LNCAP (cell line): ENCODE measurements around the gene KCND3.

Experiments used
- TF ChIP-seq, protein P1 (sequence below): fragments of 450-650 bp; IDR thresholded peaks from 2 replicates; pipeline ENCODE4 v1.5.1; 2017; ENCODE audit warnings: mild to moderate bottlenecking

KCND3 gene

DNA sequence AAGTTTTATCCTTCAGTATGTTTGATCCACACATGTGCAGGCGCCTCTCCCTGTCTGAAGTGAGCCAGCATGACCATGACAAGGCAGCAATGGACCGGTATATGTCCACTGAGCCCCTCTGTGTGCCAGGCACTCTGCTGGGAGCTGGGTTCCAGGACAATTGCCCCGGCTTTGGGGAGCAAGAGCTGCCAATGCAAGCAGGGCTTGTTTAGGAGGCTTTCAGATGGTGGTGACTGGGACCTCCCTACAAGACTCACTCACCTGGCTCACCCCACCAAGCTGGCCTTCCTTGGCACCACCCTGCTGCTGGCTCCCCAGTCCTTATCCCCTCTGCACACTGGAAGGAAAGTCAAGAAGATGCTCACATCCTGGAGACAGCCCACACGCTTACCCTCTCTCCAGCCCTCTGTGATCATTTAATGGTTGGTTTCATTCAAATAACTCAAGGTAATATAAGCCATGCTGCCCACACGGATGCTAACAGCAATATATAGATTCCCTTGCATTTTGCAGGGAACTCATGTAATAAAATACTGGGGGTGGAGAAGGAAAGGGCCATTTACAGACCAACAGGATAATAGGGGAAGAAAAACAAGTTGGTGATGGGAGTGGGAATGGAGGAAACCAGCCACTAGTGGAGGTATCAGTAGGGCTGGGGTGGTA, 23.6 kb downstream of the KCND3 start:
- TF ChIP-seq, protein P1, sequence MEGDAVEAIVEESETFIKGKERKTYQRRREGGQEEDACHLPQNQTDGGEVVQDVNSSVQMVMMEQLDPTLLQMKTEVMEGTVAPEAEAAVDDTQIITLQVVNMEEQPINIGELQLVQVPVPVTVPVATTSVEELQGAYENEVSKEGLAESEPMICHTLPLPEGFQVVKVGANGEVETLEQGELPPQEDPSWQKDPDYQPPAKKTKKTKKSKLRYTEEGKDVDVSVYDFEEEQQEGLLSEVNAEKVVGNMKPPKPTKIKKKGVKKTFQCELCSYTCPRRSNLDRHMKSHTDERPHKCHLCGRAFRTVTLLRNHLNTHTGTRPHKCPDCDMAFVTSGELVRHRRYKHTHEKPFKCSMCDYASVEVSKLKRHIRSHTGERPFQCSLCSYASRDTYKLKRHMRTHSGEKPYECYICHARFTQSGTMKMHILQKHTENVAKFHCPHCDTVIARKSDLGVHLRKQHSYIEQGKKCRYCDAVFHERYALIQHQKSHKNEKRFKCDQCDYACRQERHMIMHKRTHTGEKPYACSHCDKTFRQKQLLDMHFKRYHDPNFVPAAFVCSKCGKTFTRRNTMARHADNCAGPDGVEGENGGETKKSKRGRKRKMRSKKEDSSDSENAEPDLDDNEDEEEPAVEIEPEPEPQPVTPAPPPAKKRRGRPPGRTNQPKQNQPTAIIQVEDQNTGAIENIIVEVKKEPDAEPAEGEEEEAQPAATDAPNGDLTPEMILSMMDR, result no peak

DNA sequence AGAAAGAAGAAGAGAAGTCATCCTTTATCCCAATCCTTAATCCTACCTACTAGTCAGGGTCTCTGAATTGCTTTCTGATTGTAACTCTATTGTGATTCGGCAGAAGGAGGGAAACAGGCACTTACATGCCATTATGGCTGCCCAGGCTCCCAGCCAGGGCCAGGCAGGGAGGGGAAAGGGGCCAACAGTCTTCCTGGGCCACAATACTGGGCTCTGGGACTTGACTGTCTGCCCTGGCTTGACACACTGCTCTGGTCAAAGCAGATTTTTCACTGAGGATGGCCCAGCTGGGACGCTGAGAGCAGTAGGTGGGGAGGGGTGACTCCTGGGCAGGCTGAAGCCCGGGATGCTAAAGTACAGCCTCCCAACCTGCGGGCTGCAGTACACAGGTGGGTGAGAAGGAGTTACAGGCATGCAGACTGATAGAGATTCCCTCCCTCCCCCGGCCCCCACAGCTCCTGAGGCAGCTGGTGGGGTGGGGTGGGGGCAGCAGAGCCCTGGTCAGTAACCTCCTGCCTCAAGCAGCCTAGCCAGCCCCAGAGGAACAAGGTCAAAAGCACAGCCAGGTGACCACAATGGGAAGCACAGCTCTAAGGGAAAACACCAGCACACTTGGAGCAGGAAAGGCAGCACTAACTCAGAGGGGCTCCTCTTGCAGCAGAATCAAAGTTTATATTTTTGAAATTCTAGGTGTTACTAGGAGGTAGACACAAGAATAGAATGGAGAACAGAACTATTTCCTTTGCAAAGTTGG, 25.3 kb downstream of the KCND3 start:
- TF ChIP-seq, protein P1, result no peak

DNA sequence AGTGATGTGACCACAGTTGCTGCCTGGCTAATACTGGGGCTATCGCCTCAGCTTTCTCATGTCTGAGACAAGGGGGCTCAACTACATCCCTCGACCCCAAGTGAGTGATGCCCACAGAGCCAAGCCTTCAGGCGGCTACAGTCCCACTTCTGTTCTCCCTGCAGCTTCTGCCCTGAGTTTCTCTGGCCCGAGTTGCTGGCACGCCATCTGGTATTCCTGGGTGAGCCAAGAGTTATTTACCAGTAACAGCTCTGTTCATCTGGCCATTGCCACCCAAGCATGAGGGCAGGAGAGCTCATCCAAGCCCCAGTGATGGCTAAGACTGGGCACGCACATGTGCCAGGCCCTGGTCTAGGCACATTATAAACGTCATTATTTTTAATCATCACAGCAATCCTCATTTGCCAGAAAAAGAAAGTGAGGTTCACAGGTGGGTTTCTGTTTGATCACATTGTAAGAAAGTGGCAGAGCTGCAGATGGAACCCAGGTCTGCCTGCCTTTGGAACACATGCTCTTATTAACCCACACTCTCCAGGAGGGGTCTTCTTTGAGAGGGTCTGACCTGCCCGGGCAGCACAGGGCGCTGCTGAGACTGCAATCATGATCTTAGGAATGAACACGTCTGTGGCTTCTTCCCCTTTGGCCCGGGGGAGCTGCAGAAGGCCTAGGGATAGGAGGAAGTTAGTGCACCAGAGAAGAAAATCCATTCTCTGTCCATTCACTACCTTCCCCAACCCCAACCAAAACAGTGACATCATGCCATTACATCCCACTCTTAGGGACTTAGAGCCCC, 27.5 kb downstream of the KCND3 start:
- TF ChIP-seq, protein P1, result no peak

DNA sequence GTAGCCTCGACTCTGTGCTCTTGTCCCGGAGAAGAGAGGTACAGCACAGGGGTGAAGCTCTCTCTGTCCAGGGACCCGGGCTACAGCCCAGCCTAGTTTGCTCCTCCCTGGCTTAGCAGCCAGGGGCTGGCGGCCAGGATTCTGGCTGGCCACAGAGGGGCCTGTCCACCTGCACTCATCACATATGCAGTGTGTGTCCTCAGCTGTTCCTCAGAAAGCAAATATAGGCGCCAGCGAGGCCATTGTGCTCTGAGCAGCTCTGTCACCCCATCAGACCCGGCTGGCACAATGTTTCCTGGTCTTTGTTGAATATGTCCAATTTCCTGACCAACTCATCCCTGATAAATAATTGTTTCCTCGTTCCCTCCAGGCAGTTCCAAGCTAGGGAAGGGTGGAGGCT, 28.5 kb downstream of the KCND3 start:
- TF ChIP-seq, protein P1, result no peak

DNA sequence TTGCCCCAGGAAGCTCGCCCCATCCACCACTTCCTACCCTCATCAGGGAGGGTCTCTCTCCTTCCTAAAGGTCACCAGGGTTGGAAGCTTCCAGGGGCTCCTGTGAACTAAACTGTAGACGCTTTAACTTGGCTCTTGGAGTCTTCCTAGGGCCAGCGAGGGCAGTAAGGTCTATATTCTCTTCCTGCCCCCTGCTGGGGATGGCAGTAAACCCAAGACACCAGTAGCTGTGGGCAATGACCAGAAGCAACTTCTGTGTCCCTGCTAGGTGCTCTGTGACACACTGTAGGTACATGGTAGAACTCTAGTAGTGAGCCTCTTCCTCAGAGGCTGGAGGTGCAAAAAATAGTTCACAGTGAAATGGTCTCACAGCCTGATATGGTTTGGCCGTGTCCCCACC, 30.0 kb downstream of the KCND3 start:
- TF ChIP-seq, protein P1, result no peak

DNA sequence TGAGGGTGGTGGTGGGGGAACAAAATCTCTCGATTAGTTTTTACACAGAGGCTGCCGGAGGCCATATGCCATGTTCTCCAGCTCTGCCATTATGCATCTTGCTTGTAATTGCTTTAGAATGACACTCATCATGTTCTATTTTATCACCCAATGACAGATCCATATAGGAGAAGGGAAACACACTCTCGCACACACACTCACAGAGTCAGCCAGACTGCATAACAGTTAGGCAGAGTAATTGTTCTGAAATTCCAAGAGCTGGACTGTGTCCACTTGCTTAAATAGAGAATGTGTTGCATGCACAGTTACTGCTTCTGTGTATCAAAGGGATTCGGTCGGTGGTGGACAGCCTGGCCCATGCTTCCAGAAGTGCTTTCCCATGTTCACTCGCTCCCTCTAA, 30.6 kb downstream of the KCND3 start:
- TF ChIP-seq, protein P1, result no peak

DNA sequence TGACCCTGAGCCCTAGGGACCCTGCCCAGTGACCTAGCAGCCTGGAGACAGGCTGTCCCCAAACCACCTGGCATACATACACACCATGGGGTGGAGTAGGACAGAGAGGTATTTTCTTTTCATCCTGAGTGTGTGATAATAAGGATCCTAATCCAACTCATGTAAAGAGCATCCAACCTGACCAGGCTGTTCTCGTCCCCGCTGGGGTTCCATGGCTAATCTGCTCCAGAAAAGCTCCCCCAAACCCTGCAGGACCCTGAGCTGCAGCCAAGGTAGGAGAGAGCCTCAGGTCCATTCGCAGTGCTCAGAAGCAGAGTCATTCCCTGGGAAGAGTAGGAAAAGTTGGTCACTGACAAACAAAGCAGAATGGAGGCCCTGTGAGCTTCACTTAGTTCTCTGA, 31.4 kb downstream of the KCND3 start:
- TF ChIP-seq, protein P1, result no peak
